Neural progenitor cell (in vitro differentiated cells): ENCODE measurements around the gene CHPF2.

ENCODE experiments used
- EZH2 ChIP-seq: fragments of 200-600 bp; sonication (generic); IDR thresholded peaks from 2 replicates; pipeline ENCODE4 v1.6.1; 2017; ENCODE audit warnings: antibody characterized with exemption, mild to moderate bottlenecking, moderate library complexity
- TF ChIP-seq, protein P1 (sequence below): fragments of 200-600 bp; sonication (generic); IDR thresholded peaks from 2 replicates; pipeline ENCODE4 v1.5.1; 2017; ENCODE audit warnings: antibody characterized with exemption, mild to moderate bottlenecking

- TF ChIP-seq, protein P1, sequence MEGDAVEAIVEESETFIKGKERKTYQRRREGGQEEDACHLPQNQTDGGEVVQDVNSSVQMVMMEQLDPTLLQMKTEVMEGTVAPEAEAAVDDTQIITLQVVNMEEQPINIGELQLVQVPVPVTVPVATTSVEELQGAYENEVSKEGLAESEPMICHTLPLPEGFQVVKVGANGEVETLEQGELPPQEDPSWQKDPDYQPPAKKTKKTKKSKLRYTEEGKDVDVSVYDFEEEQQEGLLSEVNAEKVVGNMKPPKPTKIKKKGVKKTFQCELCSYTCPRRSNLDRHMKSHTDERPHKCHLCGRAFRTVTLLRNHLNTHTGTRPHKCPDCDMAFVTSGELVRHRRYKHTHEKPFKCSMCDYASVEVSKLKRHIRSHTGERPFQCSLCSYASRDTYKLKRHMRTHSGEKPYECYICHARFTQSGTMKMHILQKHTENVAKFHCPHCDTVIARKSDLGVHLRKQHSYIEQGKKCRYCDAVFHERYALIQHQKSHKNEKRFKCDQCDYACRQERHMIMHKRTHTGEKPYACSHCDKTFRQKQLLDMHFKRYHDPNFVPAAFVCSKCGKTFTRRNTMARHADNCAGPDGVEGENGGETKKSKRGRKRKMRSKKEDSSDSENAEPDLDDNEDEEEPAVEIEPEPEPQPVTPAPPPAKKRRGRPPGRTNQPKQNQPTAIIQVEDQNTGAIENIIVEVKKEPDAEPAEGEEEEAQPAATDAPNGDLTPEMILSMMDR, result no peak
- no peak for TF ChIP-seq EZH2
Observed at GRCh38 chr7:151198945-151199848, 33.1 kb upstream of the CHPF2 start.
